Karpas-422 (cell line): ENCODE results near the gene SORCS2. TPM values are rescaled to one million over a fixed set of nuclear protein-coding genes. Genes with fewer than 3 reads are reported as not detected.

Experiments used
- DNase-seq: peaks from one replicate; pipeline ENCODE4 v3.0.0-alpha.2; 2015
- H2AFZ ChIP-seq: fragments of 200-600 bp; sonication (generic); 2 replicates; pipeline ENCODE4 v1.6.1; 2014; ENCODE audit warnings: antibody characterized with exemption, low read length, mixed read lengths
- H3K27ac ChIP-seq: fragments of 200-600 bp; sonication (generic); 2 replicates; pipeline ENCODE4 v1.5.1; 2014; ENCODE audit warnings: mild to moderate bottlenecking, low read length, moderate library complexity
- H3K27me3 ChIP-seq: fragments of 200-600 bp; sonication (generic); 2 replicates; pipeline ENCODE4 v1.6.1; 2014; ENCODE audit warnings: low read length, mixed read lengths
- H3K36me3 ChIP-seq: fragments of 200-600 bp; sonication (generic); 2 replicates; pipeline ENCODE4 v1.6.1; 2014; ENCODE audit warnings: low read length, mixed read lengths; ENCODE audit not compliant: insufficient read depth
- H3K4me1 ChIP-seq: fragments of 200-600 bp; sonication (generic); 2 replicates; pipeline ENCODE4 v1.6.1; 2014; ENCODE audit warnings: mild to moderate bottlenecking, low read length, mixed read lengths
- H3K4me2 ChIP-seq: fragments of 200-600 bp; sonication (generic); 2 replicates; pipeline ENCODE4 v1.6.1; 2014; ENCODE audit warnings: low read length, low read depth, mild to moderate bottlenecking; ENCODE audit not compliant: poor library complexity, severe bottlenecking
- H3K4me3 ChIP-seq: fragments of 200-600 bp; sonication (generic); 2 replicates; pipeline ENCODE4 v1.5.1; 2014; ENCODE audit warnings: mild to moderate bottlenecking, antibody characterized with exemption, low read length, mixed read lengths
- H3K79me2 ChIP-seq: fragments of 200-600 bp; sonication (generic); 2 replicates; pipeline ENCODE4 v1.6.1; 2014; ENCODE audit warnings: mild to moderate bottlenecking, low read length, mixed read lengths
- H3K9ac ChIP-seq: fragments of 200-600 bp; sonication (generic); 2 replicates; pipeline ENCODE4 v1.6.0; 2014; ENCODE audit warnings: low read length
- H3K9me2 ChIP-seq: fragments of 200-600 bp; sonication (generic), shearing (Covaris generic); replicated peaks from 2 replicates; pipeline ENCODE4 v1.6.0; 2014; ENCODE audit warnings: mild to moderate bottlenecking, low read length, moderate library complexity; ENCODE audit not compliant: insufficient read depth
- H3K9me3 ChIP-seq: fragments of 300-700, 200-600 bp; sonication (generic); 2 replicates; pipeline ENCODE4 v1.6.1; 2014; ENCODE audit warnings: low read length, mixed read lengths
- H4K20me1 ChIP-seq: fragments of 200-600 bp; sonication (generic); 2 replicates; pipeline ENCODE4 v1.6.1; 2014; ENCODE audit warnings: mild to moderate bottlenecking, antibody characterized with exemption, low read length, low read depth; ENCODE audit not compliant: insufficient read depth
- total RNA-seq: library from RNA; depleted of rRNA; stranded (reverse); fragments of >200 nt; shearing (Covaris generic); gene quantifications from 2 replicates; pipeline ENCODE4 v1.2.3, GENCODE V29; 2014; ENCODE audit warnings: low replicate concordance

The SORCS2 gene
- total RNA-seq, 1 experiment from 2014 or later, result not detected

GRCh38 chr4:7680106-7680505 lies 487.8 kb downstream of the SORCS2 start:
- H3K4me2 ChIP-seq, result no peak overlapping the region
- no peak overlapping the region for H3K9ac ChIP-seq
- peaks cover 4% of the 10 kb centered on the region; the same call in 1 of the 2 replicates for H3K4me1 ChIP-seq
- no peaks in the 10 kb centered on the region for H3K27me3 ChIP-seq
- no peaks in the 10 kb centered on the region for H3K79me2 ChIP-seq
- H3K27ac ChIP-seq, result no peak overlapping the region
- no peaks in the 10 kb centered on the region for H3K36me3 ChIP-seq
- H4K20me1 ChIP-seq, result no peaks in the 10 kb centered on the region
- H3K4me3 ChIP-seq, result no peak overlapping the region
- no peak for DNase-seq
- H3K9me2 ChIP-seq, result no peaks in the 10 kb centered on the region
- no peak overlapping the region for H2AFZ ChIP-seq
- no peaks in the 10 kb centered on the region for H3K9me3 ChIP-seq

GRCh38 chr4:7680731-7681130 lies 488.4 kb downstream of the SORCS2 start:
- Histone ChIP-seq H3K9me3 (no peaks in the 10 kb centered on the region), H2AFZ (no peak overlapping the region), H3K4me3 (no peak overlapping the region), H3K27ac (no peak overlapping the region), H3K9ac (no peak overlapping the region), H3K36me3 (no peaks in the 10 kb centered on the region), H3K4me1 (peaks cover 4% of the 10 kb centered on the region; the same call in 1 of the 2 replicates), H4K20me1 (no peaks in the 10 kb centered on the region), H3K9me2 (no peaks in the 10 kb centered on the region), H3K27me3 (no peaks in the 10 kb centered on the region), H3K4me2 (no peak overlapping the region), H3K79me2 (no peaks in the 10 kb centered on the region)
- DNase-seq, result no peak

- Histone ChIP-seq H3K36me3 (no peaks in the 10 kb centered on the region), H3K27me3 (no peaks in the 10 kb centered on the region), H3K4me1 (no peaks in the 10 kb centered on the region), H4K20me1 (no peaks in the 10 kb centered on the region), H3K9me3 (no peaks in the 10 kb centered on the region), H3K4me2 (no peak overlapping the region), H3K79me2 (no peaks in the 10 kb centered on the region), H3K4me3 (no peak overlapping the region), H3K27ac (no peak overlapping the region), H2AFZ (no peak overlapping the region), H3K9me2 (no peaks in the 10 kb centered on the region), H3K9ac (no peak overlapping the region)
- no peak for DNase-seq
Observed at GRCh38 chr4:7683126-7683703, 490.9 kb downstream of the SORCS2 start.

- no peaks in the 10 kb centered on the region for H3K36me3 ChIP-seq
- H3K9me3 ChIP-seq, result no peaks in the 10 kb centered on the region
- H3K4me1 ChIP-seq, result no peaks in the 10 kb centered on the region
- H3K4me3 ChIP-seq, result no peak overlapping the region
- no peaks in the 10 kb centered on the region for H3K27me3 ChIP-seq
- no peak overlapping the region for H3K4me2 ChIP-seq
- DNase-seq, result no peak
- no peaks in the 10 kb centered on the region for H3K9me2 ChIP-seq
- no peak overlapping the region for H3K27ac ChIP-seq
- no peak overlapping the region for H3K9ac ChIP-seq
- no peaks in the 10 kb centered on the region for H3K79me2 ChIP-seq
- no peaks in the 10 kb centered on the region for H4K20me1 ChIP-seq
- H2AFZ ChIP-seq, result no peak overlapping the region
Observed at GRCh38 chr4:7684294-7684693, 492.0 kb downstream of the SORCS2 start.

- H3K79me2 ChIP-seq, result no peaks in the 10 kb centered on the region
- H3K9me2 ChIP-seq, result no peaks in the 10 kb centered on the region
- no peaks in the 10 kb centered on the region for H3K27me3 ChIP-seq
- H3K9me3 ChIP-seq, result no peaks in the 10 kb centered on the region
- DNase-seq, result no peak
- no peak overlapping the region for H3K4me3 ChIP-seq
- H3K36me3 ChIP-seq, result no peaks in the 10 kb centered on the region
- no peak overlapping the region for H2AFZ ChIP-seq
- no peak overlapping the region for H3K4me2 ChIP-seq
- no peak overlapping the region for H3K27ac ChIP-seq
- H3K9ac ChIP-seq, result no peak overlapping the region
- no peaks in the 10 kb centered on the region for H3K4me1 ChIP-seq
- no peaks in the 10 kb centered on the region for H4K20me1 ChIP-seq
Observed at GRCh38 chr4:7686070-7686870, 493.9 kb downstream of the SORCS2 start.

- Histone ChIP-seq H3K9me3 (no peaks in the 10 kb centered on the region), H3K9ac (no peak overlapping the region), H3K79me2 (no peaks in the 10 kb centered on the region), H3K4me3 (no peak overlapping the region), H3K27ac (no peak overlapping the region), H3K4me1 (no peaks in the 10 kb centered on the region), H3K4me2 (no peak overlapping the region), H4K20me1 (no peaks in the 10 kb centered on the region), H2AFZ (no peak overlapping the region), H3K9me2 (no peaks in the 10 kb centered on the region), H3K27me3 (no peaks in the 10 kb centered on the region), H3K36me3 (no peaks in the 10 kb centered on the region)
- no peak for DNase-seq
Observed at GRCh38 chr4:7687006-7687405, 494.7 kb downstream of the SORCS2 start.

- Histone ChIP-seq H3K4me3 (no peak overlapping the region), H3K79me2 (no peaks in the 10 kb centered on the region), H3K4me2 (no peak overlapping the region), H3K9me3 (no peaks in the 10 kb centered on the region), H2AFZ (no peak overlapping the region), H3K4me1 (no peaks in the 10 kb centered on the region), H3K36me3 (no peaks in the 10 kb centered on the region), H3K27me3 (no peaks in the 10 kb centered on the region), H3K27ac (no peak overlapping the region), H4K20me1 (no peaks in the 10 kb centered on the region), H3K9me2 (no peaks in the 10 kb centered on the region), H3K9ac (no peak overlapping the region)
- no peak for DNase-seq
Observed at GRCh38 chr4:7687796-7688195, 495.5 kb downstream of the SORCS2 start.

- no peak overlapping the region for H3K27ac ChIP-seq
- no peaks in the 10 kb centered on the region for H3K9me2 ChIP-seq
- no peaks in the 10 kb centered on the region for H3K4me1 ChIP-seq
- H3K4me2 ChIP-seq, result no peak overlapping the region
- no peaks in the 10 kb centered on the region for H3K9me3 ChIP-seq
- no peaks in the 10 kb centered on the region for H4K20me1 ChIP-seq
- DNase-seq, result no peak
- H3K27me3 ChIP-seq, result no peaks in the 10 kb centered on the region
- no peaks in the 10 kb centered on the region for H3K79me2 ChIP-seq
- H3K36me3 ChIP-seq, result no peaks in the 10 kb centered on the region
- H3K9ac ChIP-seq, result no peak overlapping the region
- H2AFZ ChIP-seq, result no peak overlapping the region
- no peak overlapping the region for H3K4me3 ChIP-seq
Observed at GRCh38 chr4:7689773-7690693, 497.7 kb downstream of the SORCS2 start.
